Measurements from ENCODE around the gene WBP4. TPM values are rescaled to one million over a fixed set of nuclear protein-coding genes. Genes with fewer than 3 reads are reported as not detected.

WBP4 gene
- total and polyA plus RNA-seq, 9 of the 15 experiments (the other 6 are each of a cell fraction or from before 2014, with no cell fraction given): 5.5 to 12.2 (median 7.9) TPM

DNA sequence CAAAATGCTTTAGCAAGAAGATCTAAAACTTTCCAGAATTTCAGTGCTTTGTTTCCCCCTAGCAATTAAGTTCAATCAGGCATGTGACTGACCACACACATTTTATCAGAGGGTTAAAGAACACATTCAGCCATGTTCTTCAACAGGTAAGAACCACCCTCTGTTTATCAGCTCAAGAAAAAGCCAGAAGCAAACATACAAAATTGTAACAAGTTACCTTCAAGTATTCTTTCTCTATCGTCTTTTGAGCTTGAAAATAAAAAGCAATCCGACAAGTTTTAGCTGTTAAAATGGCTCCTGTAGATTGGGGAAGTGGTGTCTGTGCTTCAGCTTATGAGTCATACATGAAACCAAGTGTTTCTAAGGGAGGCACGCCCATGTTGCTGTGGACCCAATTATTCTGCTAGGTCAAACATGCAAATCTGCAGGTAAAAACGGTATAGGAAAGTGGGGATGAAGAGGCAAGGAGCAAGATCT lies 42.3 kb upstream of the WBP4 start, which contains the start of gene ELF1 (continued):
- TF ChIP-seq, protein P1, sequence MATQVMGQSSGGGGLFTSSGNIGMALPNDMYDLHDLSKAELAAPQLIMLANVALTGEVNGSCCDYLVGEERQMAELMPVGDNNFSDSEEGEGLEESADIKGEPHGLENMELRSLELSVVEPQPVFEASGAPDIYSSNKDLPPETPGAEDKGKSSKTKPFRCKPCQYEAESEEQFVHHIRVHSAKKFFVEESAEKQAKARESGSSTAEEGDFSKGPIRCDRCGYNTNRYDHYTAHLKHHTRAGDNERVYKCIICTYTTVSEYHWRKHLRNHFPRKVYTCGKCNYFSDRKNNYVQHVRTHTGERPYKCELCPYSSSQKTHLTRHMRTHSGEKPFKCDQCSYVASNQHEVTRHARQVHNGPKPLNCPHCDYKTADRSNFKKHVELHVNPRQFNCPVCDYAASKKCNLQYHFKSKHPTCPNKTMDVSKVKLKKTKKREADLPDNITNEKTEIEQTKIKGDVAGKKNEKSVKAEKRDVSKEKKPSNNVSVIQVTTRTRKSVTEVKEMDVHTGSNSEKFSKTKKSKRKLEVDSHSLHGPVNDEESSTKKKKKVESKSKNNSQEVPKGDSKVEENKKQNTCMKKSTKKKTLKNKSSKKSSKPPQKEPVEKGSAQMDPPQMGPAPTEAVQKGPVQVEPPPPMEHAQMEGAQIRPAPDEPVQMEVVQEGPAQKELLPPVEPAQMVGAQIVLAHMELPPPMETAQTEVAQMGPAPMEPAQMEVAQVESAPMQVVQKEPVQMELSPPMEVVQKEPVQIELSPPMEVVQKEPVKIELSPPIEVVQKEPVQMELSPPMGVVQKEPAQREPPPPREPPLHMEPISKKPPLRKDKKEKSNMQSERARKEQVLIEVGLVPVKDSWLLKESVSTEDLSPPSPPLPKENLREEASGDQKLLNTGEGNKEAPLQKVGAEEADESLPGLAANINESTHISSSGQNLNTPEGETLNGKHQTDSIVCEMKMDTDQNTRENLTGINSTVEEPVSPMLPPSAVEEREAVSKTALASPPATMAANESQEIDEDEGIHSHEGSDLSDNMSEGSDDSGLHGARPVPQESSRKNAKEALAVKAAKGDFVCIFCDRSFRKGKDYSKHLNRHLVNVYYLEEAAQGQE (IDR thresholded peaks at IDR 0.05; ENCODE audit: borderline replicate concordance): peak; percentile 17; the same call in 1 of the 2 replicates
- TF ChIP-seq, protein P1 (CRISPR knock-in tag; IDR thresholded peaks at IDR 0.05; ENCODE audit: low read depth): no peak
- TF ChIP-seq ZNF282 (CRISPR knock-in tag; IDR thresholded peaks at IDR 0.05): no peak
- TF ChIP-seq SMAD3 (CRISPR knock-in tag; conservative IDR thresholded peaks at IDR 0.05): 0 out of 2 replicates have a peak, but pooled peaks have one; percentile 36
- TF ChIP-seq, protein P2, sequence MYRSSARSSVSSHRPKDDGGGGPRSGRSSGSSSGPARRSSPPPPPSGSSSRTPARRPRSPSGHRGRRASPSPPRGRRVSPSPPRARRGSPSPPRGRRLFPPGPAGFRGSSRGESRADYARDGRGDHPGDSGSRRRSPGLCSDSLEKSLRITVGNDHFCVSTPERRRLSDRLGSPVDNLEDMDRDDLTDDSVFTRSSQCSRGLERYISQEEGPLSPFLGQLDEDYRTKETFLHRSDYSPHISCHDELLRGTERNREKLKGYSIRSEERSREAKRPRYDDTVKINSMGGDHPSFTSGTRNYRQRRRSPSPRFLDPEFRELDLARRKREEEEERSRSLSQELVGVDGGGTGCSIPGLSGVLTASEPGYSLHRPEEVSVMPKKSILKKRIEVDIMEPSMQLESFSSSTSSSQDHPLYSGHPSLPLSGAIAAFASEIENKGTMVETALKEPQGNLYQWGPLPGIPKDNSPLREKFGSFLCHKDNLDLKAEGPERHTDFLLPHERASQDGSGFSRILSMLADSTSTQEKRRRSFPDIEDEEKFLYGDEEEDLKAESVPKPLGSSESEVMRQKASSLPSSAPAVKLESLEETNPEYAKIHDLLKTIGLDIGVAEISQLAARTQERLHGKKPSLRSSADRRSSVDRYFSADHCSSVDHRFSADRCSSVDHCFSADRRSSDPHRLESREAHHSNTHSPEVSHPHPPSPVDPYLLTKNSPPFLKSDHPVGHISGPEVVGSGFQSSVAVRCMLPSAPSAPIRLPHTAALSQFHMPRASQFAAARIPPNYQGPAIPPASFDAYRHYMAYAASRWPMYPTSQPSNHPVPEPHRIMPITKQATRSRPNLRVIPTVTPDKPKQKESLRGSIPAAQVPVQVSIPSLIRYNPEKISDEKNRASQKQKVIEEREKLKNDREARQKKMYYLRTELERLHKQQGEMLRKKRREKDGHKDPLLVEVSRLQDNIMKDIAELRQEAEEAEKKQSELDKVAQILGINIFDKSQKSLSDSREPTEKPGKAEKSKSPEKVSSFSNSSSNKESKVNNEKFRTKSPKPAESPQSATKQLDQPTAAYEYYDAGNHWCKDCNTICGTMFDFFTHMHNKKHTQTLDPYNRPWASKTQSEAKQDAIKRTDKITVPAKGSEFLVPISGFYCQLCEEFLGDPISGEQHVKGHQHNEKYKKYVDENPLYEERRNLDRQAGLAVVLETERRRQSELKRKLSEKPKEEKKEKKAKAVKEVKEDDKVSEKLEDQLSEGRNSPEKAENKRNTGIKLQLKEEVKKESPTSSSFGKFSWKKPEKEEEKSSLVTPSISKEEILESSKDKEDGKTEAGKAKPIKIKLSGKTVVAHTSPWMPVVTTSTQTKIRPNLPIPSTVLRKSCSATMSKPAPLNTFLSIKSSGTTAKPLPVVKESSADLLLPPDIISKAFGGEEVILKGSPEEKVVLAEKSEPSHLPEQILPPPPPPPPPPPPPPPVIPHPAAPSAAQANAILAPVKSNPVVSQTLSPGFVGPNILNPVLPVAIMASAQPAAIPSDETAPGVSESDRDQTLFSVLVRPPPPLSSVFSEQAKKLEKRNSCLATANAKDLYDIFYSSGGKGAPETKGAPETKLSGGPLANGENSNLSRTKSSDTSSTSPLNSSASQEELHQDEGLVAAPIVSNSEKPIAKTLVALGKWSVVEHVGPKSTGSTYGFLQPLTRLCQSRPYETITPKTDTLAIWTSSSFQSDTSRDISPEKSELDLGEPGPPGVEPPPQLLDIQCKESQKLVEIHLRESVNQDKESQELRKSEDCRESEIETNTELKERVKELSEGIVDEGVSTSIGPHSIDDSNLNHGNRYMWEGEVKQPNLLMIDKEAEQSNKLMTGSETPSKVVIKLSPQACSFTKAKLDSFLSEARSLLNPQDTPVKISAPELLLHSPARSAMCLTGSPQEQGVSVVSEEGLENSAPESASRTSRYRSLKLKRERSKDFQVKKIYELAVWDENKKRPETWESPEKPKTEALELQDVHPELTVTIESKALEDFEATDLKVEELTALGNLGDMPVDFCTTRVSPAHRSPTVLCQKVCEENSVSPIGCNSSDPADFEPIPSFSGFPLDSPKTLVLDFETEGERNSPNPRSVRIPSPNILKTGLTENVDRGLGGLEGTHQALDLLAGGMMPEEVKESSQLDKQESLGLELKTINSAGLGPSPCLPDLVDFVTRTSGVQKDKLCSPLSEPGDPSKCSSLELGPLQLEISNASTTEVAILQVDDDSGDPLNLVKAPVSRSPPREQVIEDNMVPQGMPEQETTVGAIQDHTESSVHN (IDR thresholded peaks at IDR 0.05; ENCODE audit: borderline replicate concordance in 1 of 2, low read depth in 1 of 2): no peak
- TF ChIP-seq, protein P3, sequence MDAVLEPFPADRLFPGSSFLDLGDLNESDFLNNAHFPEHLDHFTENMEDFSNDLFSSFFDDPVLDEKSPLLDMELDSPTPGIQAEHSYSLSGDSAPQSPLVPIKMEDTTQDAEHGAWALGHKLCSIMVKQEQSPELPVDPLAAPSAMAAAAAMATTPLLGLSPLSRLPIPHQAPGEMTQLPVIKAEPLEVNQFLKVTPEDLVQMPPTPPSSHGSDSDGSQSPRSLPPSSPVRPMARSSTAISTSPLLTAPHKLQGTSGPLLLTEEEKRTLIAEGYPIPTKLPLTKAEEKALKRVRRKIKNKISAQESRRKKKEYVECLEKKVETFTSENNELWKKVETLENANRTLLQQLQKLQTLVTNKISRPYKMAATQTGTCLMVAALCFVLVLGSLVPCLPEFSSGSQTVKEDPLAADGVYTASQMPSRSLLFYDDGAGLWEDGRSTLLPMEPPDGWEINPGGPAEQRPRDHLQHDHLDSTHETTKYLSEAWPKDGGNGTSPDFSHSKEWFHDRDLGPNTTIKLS (IDR thresholded peaks at IDR 0.05; ENCODE audit: borderline replicate concordance, low read depth): no peak; the same call in 1 of the 2 replicates
- TF ChIP-seq, protein P4, sequence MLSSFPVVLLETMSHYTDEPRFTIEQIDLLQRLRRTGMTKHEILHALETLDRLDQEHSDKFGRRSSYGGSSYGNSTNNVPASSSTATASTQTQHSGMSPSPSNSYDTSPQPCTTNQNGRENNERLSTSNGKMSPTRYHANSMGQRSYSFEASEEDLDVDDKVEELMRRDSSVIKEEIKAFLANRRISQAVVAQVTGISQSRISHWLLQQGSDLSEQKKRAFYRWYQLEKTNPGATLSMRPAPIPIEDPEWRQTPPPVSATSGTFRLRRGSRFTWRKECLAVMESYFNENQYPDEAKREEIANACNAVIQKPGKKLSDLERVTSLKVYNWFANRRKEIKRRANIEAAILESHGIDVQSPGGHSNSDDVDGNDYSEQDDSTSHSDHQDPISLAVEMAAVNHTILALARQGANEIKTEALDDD (IDR thresholded peaks at IDR 0.05): no peak
- no peak for TF ChIP-seq MCM2 (IDR thresholded peaks at IDR 0.05; ENCODE audit: low read depth)
- TF ChIP-seq ZNF717 (CRISPR knock-in tag; IDR thresholded peaks at IDR 0.05): no peak

Measured in K562 (cell line).